ENCODE data around the gene LRRC4B.

DNA sequence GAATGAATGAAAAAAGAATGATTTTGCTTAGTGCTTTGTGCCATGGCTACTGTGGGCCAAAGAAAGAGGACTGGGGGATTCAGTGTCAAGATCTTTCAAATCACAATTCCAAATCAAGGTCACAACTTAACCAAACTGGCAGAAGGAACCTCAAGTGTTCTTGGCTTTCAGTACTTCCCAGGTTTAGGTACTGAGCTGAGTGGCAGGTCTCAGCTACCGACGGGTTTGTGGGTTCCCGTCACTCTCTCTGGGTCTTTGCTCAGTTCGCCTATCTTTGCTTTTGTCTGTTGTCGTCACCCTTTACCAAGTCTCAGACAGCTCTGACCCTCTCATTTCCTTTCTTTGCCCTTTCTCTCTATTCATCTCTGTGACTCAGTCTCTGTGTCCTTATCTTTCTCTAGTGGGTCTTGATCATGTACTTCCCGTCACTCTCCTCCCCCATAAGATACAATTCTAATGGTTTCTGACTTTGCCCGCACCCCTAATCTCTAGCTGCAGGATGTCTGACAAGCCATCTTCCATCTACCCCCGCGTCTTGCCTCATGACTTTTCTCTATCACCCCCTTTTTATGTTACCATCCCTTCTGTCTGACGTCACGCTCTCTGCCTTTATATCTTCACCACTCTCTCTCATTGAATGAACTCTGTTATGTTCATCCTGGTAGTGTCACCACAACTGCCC is 33.3 kb upstream of the LRRC4B start:
- TF ChIP-seq, protein P1, sequence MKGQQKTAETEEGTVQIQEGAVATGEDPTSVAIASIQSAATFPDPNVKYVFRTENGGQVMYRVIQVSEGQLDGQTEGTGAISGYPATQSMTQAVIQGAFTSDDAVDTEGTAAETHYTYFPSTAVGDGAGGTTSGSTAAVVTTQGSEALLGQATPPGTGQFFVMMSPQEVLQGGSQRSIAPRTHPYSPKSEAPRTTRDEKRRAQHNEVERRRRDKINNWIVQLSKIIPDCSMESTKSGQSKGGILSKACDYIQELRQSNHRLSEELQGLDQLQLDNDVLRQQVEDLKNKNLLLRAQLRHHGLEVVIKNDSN (IDR thresholded peaks at IDR 0.05): no peak
- TF ChIP-seq TEAD4 (IDR thresholded peaks at IDR 0.05): no peak
- TF ChIP-seq EGR1 (IDR thresholded peaks at IDR 0.05): no peak
- TF ChIP-seq, protein P2, sequence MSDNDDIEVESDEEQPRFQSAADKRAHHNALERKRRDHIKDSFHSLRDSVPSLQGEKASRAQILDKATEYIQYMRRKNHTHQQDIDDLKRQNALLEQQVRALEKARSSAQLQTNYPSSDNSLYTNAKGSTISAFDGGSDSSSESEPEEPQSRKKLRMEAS (IDR thresholded peaks at IDR 0.05): no peak
- TF ChIP-seq RAD21 (IDR thresholded peaks at IDR 0.05; ENCODE audit: low read depth): no peak
- TF ChIP-seq EP300 (IDR thresholded peaks at IDR 0.05; ENCODE audit: borderline replicate concordance): no peak
- TF ChIP-seq, protein P3, sequence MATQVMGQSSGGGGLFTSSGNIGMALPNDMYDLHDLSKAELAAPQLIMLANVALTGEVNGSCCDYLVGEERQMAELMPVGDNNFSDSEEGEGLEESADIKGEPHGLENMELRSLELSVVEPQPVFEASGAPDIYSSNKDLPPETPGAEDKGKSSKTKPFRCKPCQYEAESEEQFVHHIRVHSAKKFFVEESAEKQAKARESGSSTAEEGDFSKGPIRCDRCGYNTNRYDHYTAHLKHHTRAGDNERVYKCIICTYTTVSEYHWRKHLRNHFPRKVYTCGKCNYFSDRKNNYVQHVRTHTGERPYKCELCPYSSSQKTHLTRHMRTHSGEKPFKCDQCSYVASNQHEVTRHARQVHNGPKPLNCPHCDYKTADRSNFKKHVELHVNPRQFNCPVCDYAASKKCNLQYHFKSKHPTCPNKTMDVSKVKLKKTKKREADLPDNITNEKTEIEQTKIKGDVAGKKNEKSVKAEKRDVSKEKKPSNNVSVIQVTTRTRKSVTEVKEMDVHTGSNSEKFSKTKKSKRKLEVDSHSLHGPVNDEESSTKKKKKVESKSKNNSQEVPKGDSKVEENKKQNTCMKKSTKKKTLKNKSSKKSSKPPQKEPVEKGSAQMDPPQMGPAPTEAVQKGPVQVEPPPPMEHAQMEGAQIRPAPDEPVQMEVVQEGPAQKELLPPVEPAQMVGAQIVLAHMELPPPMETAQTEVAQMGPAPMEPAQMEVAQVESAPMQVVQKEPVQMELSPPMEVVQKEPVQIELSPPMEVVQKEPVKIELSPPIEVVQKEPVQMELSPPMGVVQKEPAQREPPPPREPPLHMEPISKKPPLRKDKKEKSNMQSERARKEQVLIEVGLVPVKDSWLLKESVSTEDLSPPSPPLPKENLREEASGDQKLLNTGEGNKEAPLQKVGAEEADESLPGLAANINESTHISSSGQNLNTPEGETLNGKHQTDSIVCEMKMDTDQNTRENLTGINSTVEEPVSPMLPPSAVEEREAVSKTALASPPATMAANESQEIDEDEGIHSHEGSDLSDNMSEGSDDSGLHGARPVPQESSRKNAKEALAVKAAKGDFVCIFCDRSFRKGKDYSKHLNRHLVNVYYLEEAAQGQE (IDR thresholded peaks at IDR 0.05; ENCODE audit: low read depth): no peak
- TF ChIP-seq YY1 (IDR thresholded peaks at IDR 0.05; ENCODE audit: low read depth): no peak
- TF ChIP-seq CEBPB (IDR thresholded peaks at IDR 0.05): no peak
- no peak for TF ChIP-seq CREB1 (IDR thresholded peaks at IDR 0.05; ENCODE audit: low read depth)
- TF ChIP-seq TAF1 (IDR thresholded peaks at IDR 0.05; ENCODE audit: low read depth): no peak
